Measurements from ENCODE around the gene VPS37B. TPM values are rescaled to one million over a fixed set of nuclear protein-coding genes. Genes with fewer than 3 reads are reported as not detected.

The VPS37B gene
- total RNA-seq, 1 experiment from 2014 or later: 18.1 TPM

GRCh38 chr12:122871851-122872780 is 23.8 kb downstream of the VPS37B start (continued):
- TF ChIP-seq AFF4 (CRISPR knock-in tag; IDR thresholded peaks at IDR 0.05; ENCODE audit: borderline replicate concordance) (peak; percentile 66; the same call in 1 of the 2 replicates), CTCF (IDR thresholded peaks at IDR 0.05) (no peak), ARID4B (CRISPR knock-in tag; IDR thresholded peaks at IDR 0.05; ENCODE audit: borderline replicate concordance) (peak; percentile 78; the same call in 1 of the 2 replicates), ETV6 (CRISPR knock-in tag; IDR thresholded peaks at IDR 0.05) (peak; percentile 89), SP1 (CRISPR knock-in tag; conservative IDR thresholded peaks at IDR 0.05) (peak; percentile 78), GTF2I (CRISPR knock-in tag; conservative IDR thresholded peaks at IDR 0.05) (no peak), MYBL2 (CRISPR knock-in tag; IDR thresholded peaks at IDR 0.05) (peak; percentile 87; the same call in 1 of the 2 replicates), TP53 (CRISPR knock-in tag; IDR thresholded peaks at IDR 0.05) (peak; percentile 34; the same call in 1 of the 2 replicates), TEAD4 (CRISPR knock-in tag; IDR thresholded peaks at IDR 0.05) (peak; percentile 58; the same call in 1 of the 2 replicates), FOXP4 (CRISPR knock-in tag; IDR thresholded peaks at IDR 0.05) (peak; percentile 96; the same call in 1 of the 2 replicates), ATF6 (CRISPR knock-in tag; IDR thresholded peaks at IDR 0.05) (no peak), E2F1 (CRISPR knock-in tag; IDR thresholded peaks at IDR 0.05) (0 out of 2 replicates have a peak, but pooled peaks have one; percentile 82), USF1 (CRISPR knock-in tag; IDR thresholded peaks at IDR 0.05) (peak; percentile 53; the same call in 1 of the 2 replicates), FOXK1 (CRISPR knock-in tag; IDR thresholded peaks at IDR 0.05) (peak; percentile 70; the same call in 1 of the 2 replicates), JUN (CRISPR knock-in tag; IDR thresholded peaks at IDR 0.05) (peak; percentile 82; the same call in 1 of the 2 replicates), ESRRA (CRISPR knock-in tag; IDR thresholded peaks at IDR 0.05; ENCODE audit: borderline replicate concordance) (no peak), RELA (CRISPR knock-in tag; IDR thresholded peaks at IDR 0.05; ENCODE audit: borderline replicate concordance) (no peak)
